HepG2 (cell line): ENCODE data around the gene IFNL2. TPM values are rescaled to one million over a fixed set of nuclear protein-coding genes. Genes with fewer than 3 reads are reported as not detected.
A peak's percentile ranks its signal among the peaks of the same experiment; 100 is the strongest.

Source experiments
- ATAC-seq: fragments of 200-7000 bp; cut with Tn5 transposase; 3 replicates; pipeline ENCODE4 v1.9.1; 2020; ENCODE audit warnings: mild to moderate bottlenecking, moderate library complexity
- BruUV-seq: library from RNA; stranded (reverse); fragments of 400-500 nt; replicated peaks from 2 replicates; lab custom pipeline; 2021; lab: Mats Ljungman, UMichigan
- CTCF ChIA-PET: fragments of 300-600 bp; formaldehyde crosslinking; extraction: SDS; loops from one replicate; lab custom pipeline; 2021; ENCODE audit warnings: low total read pairs, inconsistent platforms, low intra/inter-chr PET ratio; lab: Yijun Ruan, JAX
- POLR2A ChIA-PET: fragments of 350-600 bp; sonication (Branson Sonifier 250); formaldehyde crosslinking; loops from one replicate; lab custom pipeline; 2020; ENCODE audit warnings: antibody characterized with exemption, inconsistent platforms; lab: Yijun Ruan, JAX
- DNase-seq: peaks from one replicate; pipeline ENCODE4 v3.0.0-alpha.2; 2015; ENCODE audit warnings: low spot score
- FAIRE-seq: peaks from 3 replicates; lab custom pipeline; 2011; peaks lifted over from hg19 to GRCh38; lab: Jason Lieb, UNC
- H2AFZ ChIP-seq: one replicate; pipeline ENCODE4 v1.6.1; 2011; ENCODE audit warnings: low read length, inconsistent platforms
- H3K27ac ChIP-seq: fragments of 300-600 bp; 3 replicates; pipeline ENCODE4 v1.8.0; 2011; ENCODE audit warnings: mixed run types, mild to moderate bottlenecking, mixed read lengths, low read length, inconsistent platforms; ENCODE audit not compliant: insufficient read depth; ENCODE audit errors: extremely low read length
- H3K27me3 ChIP-seq, 2 experiments: fragments of 200-600 bp in 1 of 2; 2 replicates in 1 of 2; 3 replicates in 1 of 2; pipeline versions ENCODE4 v1.6.0 to v1.8.0; 2011; ENCODE audit warnings: low read length in 2 of 2, mild to moderate bottlenecking in 2 of 2, moderate library complexity in 2 of 2, inconsistent platforms in 1 of 2; ENCODE audit not compliant: insufficient read depth in 2 of 2, control insufficient read depth in 1 of 2
- H3K36me3 ChIP-seq, 2 experiments: fragments of 200-600 bp in 1 of 2; replicated peaks in 1 of 2; 2 replicates in 1 of 2; 3 replicates in 1 of 2; pipeline versions ENCODE4 v1.5.1 to v1.8.0; 2011; ENCODE audit warnings: low read length in 2 of 2, inconsistent platforms in 1 of 2; ENCODE audit not compliant: insufficient read depth in 2 of 2, control insufficient read depth in 1 of 2
- H3K4me1 ChIP-seq: 2 replicates; pipeline ENCODE4 v1.5.1; 2012; ENCODE audit warnings: low read length, inconsistent platforms; ENCODE audit not compliant: insufficient read depth
- H3K4me2 ChIP-seq: 2 replicates; pipeline ENCODE4 v1.6.0; 2011; ENCODE audit warnings: low read depth, low read length, inconsistent platforms
- H3K4me3 ChIP-seq, 3 experiments: fragments of 200-600 bp in 1 of 3; sonication (generic), shearing (Covaris generic) in 1 of 3; replicated peaks in 1 of 3; 2 replicates each; pipeline ENCODE4 v1.5.1; 2011 to 2016; ENCODE audit warnings: low read length in 3 of 3, inconsistent platforms in 2 of 3, low read depth in 2 of 3, mild to moderate bottlenecking in 2 of 3, control low read depth in 1 of 3, mixed read lengths in 1 of 3; ENCODE audit not compliant: insufficient read depth in 1 of 3
- H3K79me2 ChIP-seq: one replicate; pipeline ENCODE4 v1.6.1; 2011; ENCODE audit warnings: low read length, inconsistent platforms; ENCODE audit not compliant: insufficient read depth
- H3K9ac ChIP-seq: 2 replicates; pipeline ENCODE4 v1.6.0; 2011; ENCODE audit warnings: mild to moderate bottlenecking, low read depth, low read length, inconsistent platforms; ENCODE audit not compliant: insufficient read depth
- H3K9me3 ChIP-seq: 2 replicates; pipeline ENCODE4 v1.5.1; 2012; ENCODE audit warnings: mild to moderate bottlenecking, low read length
- H4K20me1 ChIP-seq: 2 replicates; pipeline ENCODE4 v1.6.0; 2011; ENCODE audit warnings: inconsistent platforms, mild to moderate bottlenecking, low read length, moderate library complexity; ENCODE audit not compliant: insufficient read depth
- CCAR2 ChIP-seq: fragments of 200-400 bp; formaldehyde crosslinking; optimal IDR thresholded peaks from 2 replicates; pipeline ENCODE3; 2018; ENCODE audit warnings: low read depth, mild to moderate bottlenecking, low read length, moderate library complexity
- CCDC6 ChIP-seq: sonication (generic); formaldehyde crosslinking; IDR thresholded peaks from 2 replicates; pipeline ENCODE4 v1.8.1; 2022; ENCODE audit warnings: mild to moderate bottlenecking, missing genetic modification reagents, moderate library complexity
- CEBPB ChIP-seq: IDR thresholded peaks from 2 replicates; pipeline ENCODE4 v1.6.1; 2011; ENCODE audit warnings: low read depth, low read length, improper control_type of control experiment, borderline replicate concordance
- CEBPG ChIP-seq: IDR thresholded peaks from 2 replicates; pipeline ENCODE4 v1.6.1; 2016
- ELF1 ChIP-seq: sonication (generic); formaldehyde crosslinking; IDR thresholded peaks from 2 replicates; pipeline ENCODE4 v1.4.0; 2020; ENCODE audit warnings: missing genetic modification reagents
- FOXA1 ChIP-seq, 2 experiments: fragments of 450-650 bp in 1 of 2; sonication (generic) in 1 of 2; formaldehyde crosslinking in 1 of 2; IDR thresholded peaks; 2 replicates each; pipeline versions ENCODE4 v1.4.0 to v1.6.1; 2016 to 2020; ENCODE audit warnings: missing genetic modification reagents in 1 of 2
- KLF9 ChIP-seq: IDR thresholded peaks from 2 replicates; pipeline ENCODE4 v1.6.1; 2016; ENCODE audit warnings: low read depth
- TEAD3 ChIP-seq: optimal IDR thresholded peaks from 2 replicates; pipeline ENCODE3; 2016; ENCODE audit warnings: borderline replicate concordance
- YY1 ChIP-seq: IDR thresholded peaks from 2 replicates; pipeline ENCODE4 v1.6.1; 2011; ENCODE audit warnings: low read length, low read depth, moderate library complexity, mild to moderate bottlenecking; ENCODE audit not compliant: insufficient read depth, insufficient replicate concordance
- ZNF337 ChIP-seq: sonication (generic); formaldehyde crosslinking; IDR thresholded peaks from 2 replicates; pipeline ENCODE4 v1.5.1; 2020; ENCODE audit warnings: missing genetic modification reagents, low read depth, mild to moderate bottlenecking, borderline replicate concordance
- WGBS: methylation state at CpG from one replicate; pipeline ENCODE4 v1.1.6; 2017; ENCODE audit warnings: low lambda C conversion rate; 5-methylcytosine and 5-hydroxymethylcytosine counted together
- in situ Hi-C: cut with HindIII; loops from 2 replicates; pipeline ENCODE4 v1.10.0; 2017; ENCODE audit warnings: low pct_unique_long_range_greater_than_20kb; ENCODE audit not compliant: extremely low pct_ligation_motif_present
- intact Hi-C: fragments of 100-400 bp; cut with micrococcal nuclease; formaldehyde crosslinking; loops from one replicate; pipeline ENCODE4 v1.10.0; 2022; ENCODE audit not compliant: unreplicated experiment
- polyA plus RNA-seq, 8 experiments: library from polyadenylated mRNA; depleted of rRNA in 3 of 8; stranded (reverse) in 7 of 8; unstranded in 1 of 8; fragments of >200 nt; fragmentation: Illumina TruSeq in 4 of 8; extraction: Trizol in 4 of 8; gene quantifications; 2 replicates each; pipeline versions ENCODE4 v1.2.1 to v1.2.3, GENCODE V29; 2011 to 2016; ENCODE audit warnings: low read depth in 4 of 8, missing spikeins in 1 of 8, mixed read lengths in 1 of 8; ENCODE audit not compliant: insufficient read depth in 1 of 8
- total RNA-seq, 5 experiments: library from RNA; depleted of rRNA; stranded (reverse); fragments of >200 nt; fragmentation: Illumina TruSeq; extraction: Trizol; gene quantifications; 2 replicates each; pipeline ENCODE4 v1.2.3, GENCODE V29; 2016; ENCODE audit warnings: low read depth in 1 of 5
- TF ChIP-seq, protein P1 (sequence below): sonication (generic); formaldehyde crosslinking; IDR thresholded peaks from 2 replicates; pipeline ENCODE4 v1.5.1; 2020; ENCODE audit warnings: mild to moderate bottlenecking, missing genetic modification reagents, moderate library complexity
- TF ChIP-seq, protein P2 (sequence below): IDR thresholded peaks from 2 replicates; pipeline ENCODE4 v1.6.1; 2016; ENCODE audit warnings: missing compliant biosample characterization, missing genetic modification reagents, borderline replicate concordance

The IFNL2 gene
- total and polyA plus RNA-seq, 2 of the 13 experiments (the other 11 are each of a cell fraction or from before 2014, with no cell fraction given): not detected

DNA sequence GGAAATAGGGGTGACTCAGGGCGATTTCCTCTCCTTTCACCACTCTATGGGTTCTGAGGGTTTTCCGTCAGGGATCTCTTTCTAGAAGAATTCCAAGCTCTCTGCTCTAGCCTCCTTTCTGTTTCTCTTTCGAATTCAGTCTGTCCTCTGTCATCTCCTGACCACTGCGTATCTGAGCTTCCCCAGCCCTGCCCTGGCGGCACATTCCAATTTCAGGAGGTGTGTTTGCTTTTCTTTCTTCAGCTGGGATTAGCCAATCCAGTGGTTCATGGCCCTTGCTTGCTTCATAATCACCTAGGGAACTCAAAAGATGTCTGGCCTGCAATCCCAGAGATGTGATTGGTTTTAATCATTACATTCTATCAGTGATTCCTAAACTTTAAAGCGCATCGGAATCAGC lies 9.4 kb downstream of the IFNL2 start:
- no peaks in the 10 kb centered on the region for H3K36me3 ChIP-seq
- H3K9ac ChIP-seq: no peak overlapping the region
- ChIA-PET POLR2A (no interaction called here), CTCF (no interaction called here)
- BruUV-seq: no TSS peak
- H3K4me1 ChIP-seq: peaks cover 6% of the 10 kb centered on the region
- H3K27me3 ChIP-seq: no peaks in the 10 kb centered on the region; a peak in 1 of 5 replicates
- no peak overlapping the region for H2AFZ ChIP-seq
- ATAC-seq (peak; percentile 92), FAIRE-seq (peak; percentile 81), DNase-seq (peak; percentile 77)
- H3K27ac ChIP-seq: no peak overlapping the region
- no peaks in the 10 kb centered on the region for H3K9me3 ChIP-seq
- TF ChIP-seq YY1 (no peak), TEAD3 (CRISPR knock-in tag) (peak; percentile 21), CEBPB (peak; percentile 85), KLF9 (CRISPR knock-in tag) (no peak), CCAR2 (no peak), ELF1 (CRISPR knock-in tag) (no peak), CEBPG (CRISPR knock-in tag) (peak; percentile 66), FOXA1 (IDR thresholded peaks at IDR 0.05) (no peak), FOXA1 (CRISPR knock-in tag; IDR thresholded peaks at IDR 0.05) (0 out of 2 replicates have a peak, but pooled peaks have one; percentile 22), CCDC6 (CRISPR knock-in tag) (no peak), ZNF337 (CRISPR knock-in tag) (no peak)
- TF ChIP-seq, protein P1, sequence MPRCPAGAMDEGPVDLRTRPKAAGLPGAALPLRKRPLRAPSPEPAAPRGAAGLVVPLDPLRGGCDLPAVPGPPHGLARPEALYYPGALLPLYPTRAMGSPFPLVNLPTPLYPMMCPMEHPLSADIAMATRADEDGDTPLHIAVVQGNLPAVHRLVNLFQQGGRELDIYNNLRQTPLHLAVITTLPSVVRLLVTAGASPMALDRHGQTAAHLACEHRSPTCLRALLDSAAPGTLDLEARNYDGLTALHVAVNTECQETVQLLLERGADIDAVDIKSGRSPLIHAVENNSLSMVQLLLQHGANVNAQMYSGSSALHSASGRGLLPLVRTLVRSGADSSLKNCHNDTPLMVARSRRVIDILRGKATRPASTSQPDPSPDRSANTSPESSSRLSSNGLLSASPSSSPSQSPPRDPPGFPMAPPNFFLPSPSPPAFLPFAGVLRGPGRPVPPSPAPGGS (CRISPR knock-in tag): no peak
- TF ChIP-seq, protein P2, sequence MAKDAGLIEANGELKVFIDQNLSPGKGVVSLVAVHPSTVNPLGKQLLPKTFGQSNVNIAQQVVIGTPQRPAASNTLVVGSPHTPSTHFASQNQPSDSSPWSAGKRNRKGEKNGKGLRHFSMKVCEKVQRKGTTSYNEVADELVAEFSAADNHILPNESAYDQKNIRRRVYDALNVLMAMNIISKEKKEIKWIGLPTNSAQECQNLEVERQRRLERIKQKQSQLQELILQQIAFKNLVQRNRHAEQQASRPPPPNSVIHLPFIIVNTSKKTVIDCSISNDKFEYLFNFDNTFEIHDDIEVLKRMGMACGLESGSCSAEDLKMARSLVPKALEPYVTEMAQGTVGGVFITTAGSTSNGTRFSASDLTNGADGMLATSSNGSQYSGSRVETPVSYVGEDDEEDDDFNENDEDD (CRISPR knock-in tag): no peak
- no peaks in the 10 kb centered on the region for H3K79me2 ChIP-seq
- peak overlapping the region; percentile 40 for H3K4me2 ChIP-seq
- intact Hi-C loops (no loop called here), in situ Hi-C loops (no loop called here)
- 28% methylated on average over 7 of the region's 7 CpGs for WGBS
- no peaks in the 10 kb centered on the region for H4K20me1 ChIP-seq
- H3K4me3 ChIP-seq: no peak overlapping the region
